ENCODE results near the gene LSM12. TPM values are rescaled to one million over a fixed set of nuclear protein-coding genes. Genes with fewer than 3 reads are reported as not detected.

Gene LSM12
- total RNA-seq, 2 donors from 2014 or later = 14.8 to 19.4 TPM

GRCh38 chr17:44113382-44113781 is 46.9 kb upstream of the LSM12 start:
- Histone ChIP-seq H3K27me3 (no peaks in the 10 kb centered on the region), H3K36me3 (replicated peaks in 1 of 2; ENCODE audit: insufficient read depth in 1 of 2, low read depth in 2 of 2) (no peaks in the 10 kb centered on the region), H3K9me3 (no peaks in the 10 kb centered on the region), H3K27ac (peak overlapping the region in 1 of 4 donors; percentile 63), H3K4me3 (no peak overlapping the region), H3K4me1 (peaks cover 53% of the 10 kb centered on the region)
- ATAC-seq (no peak), DNase-seq (no peak)
- TF ChIP-seq POLR2A (IDR thresholded peaks at IDR 0.05) = no peak
- intact Hi-C loops (cut with DNase I) = no loop called here
- 86 to 100% methylated on average over 1 of the region's 1 CpG for WGBS, 2 donors

GRCh38 chr17:44112284-44113280 is 46.1 kb upstream of the LSM12 start:
- H3K36me3 ChIP-seq (replicated peaks in 1 of 2; ENCODE audit: insufficient read depth in 1 of 2, low read depth in 2 of 2) = no peaks in the 10 kb centered on the region
- no peak for TF ChIP-seq POLR2A (IDR thresholded peaks at IDR 0.05)
- no peak for TF ChIP-seq CTCF (IDR thresholded peaks at IDR 0.05)
- intact Hi-C loops (cut with DNase I) = no loop called here
- H3K27ac ChIP-seq = peak overlapping the region; percentile 63 to 81 (median 74)
- peaks cover 59% of the 10 kb centered on the region for H3K4me1 ChIP-seq
- DNase-seq (peak; percentile 44 to 59 (median 52)), ATAC-seq (no peak)
- H3K27me3 ChIP-seq = no peaks in the 10 kb centered on the region
- H3K9me3 ChIP-seq = no peaks in the 10 kb centered on the region
- WGBS, 2 donors = 65 to 78% methylated on average over 3 to 4 of the region's 4 CpGs
- no peak overlapping the region for H3K4me3 ChIP-seq

GRCh38 chr17:44111777-44112176 is 45.3 kb upstream of the LSM12 start:
- intact Hi-C loops (cut with DNase I) = no loop called here
- Histone ChIP-seq H3K27ac (peak overlapping the region; percentile 70 to 81 (median 80)), H3K4me1 (peaks cover 59% of the 10 kb centered on the region), H3K36me3 (replicated peaks in 1 of 2; ENCODE audit: insufficient read depth in 1 of 2, low read depth in 2 of 2) (no peaks in the 10 kb centered on the region), H3K9me3 (no peaks in the 10 kb centered on the region), H3K4me3 (no peak overlapping the region), H3K27me3 (no peaks in the 10 kb centered on the region)
- ATAC-seq = no peak
- TF ChIP-seq POLR2A (IDR thresholded peaks at IDR 0.05) = no peak
- no peak for TF ChIP-seq CTCF (IDR thresholded peaks at IDR 0.05)
- 35 to 51% methylated on average over 3 of the region's 3 CpGs for WGBS, 2 donors
- no peak for DNase-seq

GRCh38 chr17:44110823-44111633 is 44.6 kb upstream of the LSM12 start:
- Histone ChIP-seq H3K27me3 (no peaks in the 10 kb centered on the region), H3K4me3 (no peak overlapping the region), H3K9me3 (no peaks in the 10 kb centered on the region), H3K4me1 (peaks cover 59% of the 10 kb centered on the region), H3K36me3 (replicated peaks in 1 of 2; ENCODE audit: insufficient read depth in 1 of 2, low read depth in 2 of 2) (no peaks in the 10 kb centered on the region), H3K27ac (peak overlapping the region; percentile 70 to 81 (median 80))
- peak; percentile 96 to 98 (median 97) for DNase-seq
- peak in 1 of 7 experiments; percentile 5 for TF ChIP-seq CTCF (IDR thresholded peaks at IDR 0.05)
- peak in 2 of 3 donors; percentile 47 to 58 for TF ChIP-seq POLR2A (IDR thresholded peaks at IDR 0.05)
- 2 to 5% methylated on average over 14 to 28 of the region's 28 CpGs for WGBS, 2 donors
- peak; percentile 89 for ATAC-seq
- intact Hi-C loops (cut with DNase I) = no loop called here
